H1 (cell line): ENCODE measurements around the gene FRMPD1. TPM values are rescaled to one million over a fixed set of nuclear protein-coding genes. Genes with fewer than 3 reads are reported as not detected.

ENCODE experiments used
- BACH1 ChIP-seq: IDR thresholded peaks from 2 replicates; pipeline ENCODE4 v1.6.1; 2012; ENCODE audit warnings: low read length, improper control_type of control experiment
- JUN ChIP-seq: IDR thresholded peaks from 2 replicates; pipeline ENCODE4 v1.6.1; 2011; ENCODE audit warnings: low read depth, mild to moderate bottlenecking, improper control_type of control experiment, low read length
- MAX ChIP-seq: IDR thresholded peaks from 2 replicates; pipeline ENCODE4 v1.6.1; 2012; ENCODE audit warnings: inconsistent platforms
- POLR2A ChIP-seq, 2 experiments: IDR thresholded peaks; 1 replicate in 1 of 2; 2 replicates in 1 of 2; pipeline ENCODE4 v1.6.1; 2011; ENCODE audit warnings: low read depth in 2 of 2, low read length in 2 of 2, mild to moderate bottlenecking in 2 of 2; ENCODE audit errors: control extremely low read depth in 1 of 2
- SIRT6 ChIP-seq: IDR thresholded peaks from one replicate; pipeline ENCODE4 v1.7.1; 2012; ENCODE audit warnings: low read length, inconsistent platforms
- polyA plus RNA-seq, 7 experiments: library from polyadenylated mRNA; depleted of rRNA in 3 of 7; stranded (reverse) in 5 of 7; unstranded in 2 of 7; fragments of >200 nt in 5 of 7; fragments of 200-250 nt in 2 of 7; gene quantifications; 1 replicate in 5 of 7; 2 replicates in 1 of 7; 4 replicates in 1 of 7; pipeline versions ENCODE4 v1.2.1 to v1.2.3, GENCODE V29; 2011 to 2013; ENCODE audit warnings: missing spikeins in 2 of 7, mixed read lengths in 2 of 7
- total RNA-seq: library from RNA; stranded (reverse); fragmentation: NEBNext Ultra II Directional; extraction: Animal tissue kit (Norgen Biotek cat#: 25700); gene quantifications from 2 replicates; pipeline ENCODE4 v1.2.1, GENCODE V29; 2021

The FRMPD1 gene
- total and polyA plus RNA-seq, 2 of the 8 experiments (the other 6 are each of a cell fraction or from before 2014, with no cell fraction given): 0.27 to 0.32 TPM

- TF ChIP-seq JUN (no peak), MAX (no peak), POLR2A (IDR thresholded peaks at IDR 0.05; ENCODE audit: control extremely low read depth in 1 of 2, low read depth in 2 of 2, low read length in 2 of 2) (no peak), SIRT6 (no peak), BACH1 (no peak)
Observed at GRCh38 chr9:37727013-37727412, 76.3 kb downstream of the FRMPD1 start (continued).
